COLO829 (cell line): Measurements from ENCODE around the gene EHF.

Source experiments
- DNase-seq: peaks from one replicate; pipeline ENCODE4 v3.0.0; 2012; ENCODE audit warnings: low spot score

Gene EHF

GRCh38 chr11:34625576-34625975, 4.7 kb downstream of the EHF start:
- no peak for DNase-seq

DNA sequence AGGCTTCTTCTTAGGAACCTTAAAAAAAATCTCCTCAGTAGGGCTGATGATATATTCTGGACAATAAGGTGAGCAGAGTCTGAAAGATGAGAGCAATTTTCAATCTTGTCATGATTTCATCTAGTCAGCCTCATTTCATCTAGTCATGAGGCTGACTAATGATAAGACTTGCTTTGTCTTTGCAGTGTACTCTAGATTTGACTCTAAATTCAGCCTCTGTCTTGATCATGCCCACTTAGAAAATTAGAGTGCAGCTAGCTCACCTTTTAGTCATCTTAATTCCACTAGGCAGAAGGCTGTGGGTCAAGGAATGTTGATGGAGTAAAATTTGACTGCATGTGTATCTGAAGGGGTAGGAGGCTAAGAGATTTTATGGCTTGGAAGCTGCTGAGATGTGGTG, 5.5 kb downstream of the EHF start:
- peak; percentile 21 for DNase-seq

DNA sequence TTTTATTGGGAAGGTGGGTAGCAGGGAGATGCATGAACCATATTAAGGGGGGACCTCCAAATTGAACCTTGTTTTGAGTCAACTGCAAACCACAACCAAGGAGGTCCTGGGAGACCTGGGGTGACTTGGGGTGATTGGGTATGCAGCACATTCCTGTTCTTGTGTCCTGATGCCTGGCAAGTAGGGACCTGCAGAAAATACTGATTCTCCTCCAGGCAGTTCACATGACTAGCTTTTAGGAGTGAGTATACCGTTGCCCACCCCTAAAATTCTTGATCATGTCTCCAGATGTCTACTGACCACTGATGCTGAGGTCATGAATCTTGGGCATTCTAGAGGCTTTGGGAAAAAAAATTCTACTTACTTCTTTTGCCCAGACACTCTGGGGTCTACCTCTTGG, 6.3 kb downstream of the EHF start:
- no peak for DNase-seq

DNA sequence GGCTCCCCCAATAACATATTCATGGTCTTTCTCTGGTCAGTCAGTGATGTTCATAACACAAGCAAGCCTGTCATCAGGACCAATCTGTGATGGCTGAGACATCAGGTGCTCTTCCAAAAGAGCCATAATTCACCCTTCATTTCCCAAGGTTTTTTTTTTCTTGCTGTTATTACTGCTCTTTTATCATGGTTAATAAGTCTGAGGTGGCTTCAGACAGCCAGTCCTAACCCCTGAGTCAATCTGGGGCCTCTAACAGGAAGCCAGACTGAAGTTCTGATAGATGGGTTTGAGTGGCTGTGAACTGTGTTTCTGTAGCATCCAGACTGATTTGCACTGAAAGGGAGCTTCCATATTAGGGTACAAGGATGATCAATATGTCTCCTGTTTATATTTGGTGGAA, 8.8 kb downstream of the EHF start:
- no peak for DNase-seq

- DNase-seq, result no peak
Measured at GRCh38 chr11:34630544-34630943, 9.7 kb downstream of the EHF start.

- no peak for DNase-seq
Measured at GRCh38 chr11:34631297-34631696, 10.4 kb downstream of the EHF start.

DNA sequence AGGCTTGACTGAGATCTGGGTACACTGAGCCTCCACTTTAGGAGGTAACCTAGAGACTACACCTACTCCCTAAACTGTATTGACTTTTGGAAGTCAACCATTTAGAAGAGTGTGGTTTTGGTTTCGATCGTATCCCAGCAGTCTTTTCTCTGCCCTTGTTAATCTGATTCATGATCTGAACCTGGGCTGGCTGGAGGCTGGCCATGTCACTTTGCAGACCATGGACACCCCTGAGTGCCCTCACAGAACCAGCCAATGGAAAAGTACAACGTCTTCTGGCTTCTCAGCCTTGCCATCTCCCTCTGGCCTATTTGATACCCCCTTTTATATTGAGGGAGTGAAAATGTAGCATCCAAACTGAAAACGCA, 10.8 kb downstream of the EHF start:
- no peak for DNase-seq

DNA sequence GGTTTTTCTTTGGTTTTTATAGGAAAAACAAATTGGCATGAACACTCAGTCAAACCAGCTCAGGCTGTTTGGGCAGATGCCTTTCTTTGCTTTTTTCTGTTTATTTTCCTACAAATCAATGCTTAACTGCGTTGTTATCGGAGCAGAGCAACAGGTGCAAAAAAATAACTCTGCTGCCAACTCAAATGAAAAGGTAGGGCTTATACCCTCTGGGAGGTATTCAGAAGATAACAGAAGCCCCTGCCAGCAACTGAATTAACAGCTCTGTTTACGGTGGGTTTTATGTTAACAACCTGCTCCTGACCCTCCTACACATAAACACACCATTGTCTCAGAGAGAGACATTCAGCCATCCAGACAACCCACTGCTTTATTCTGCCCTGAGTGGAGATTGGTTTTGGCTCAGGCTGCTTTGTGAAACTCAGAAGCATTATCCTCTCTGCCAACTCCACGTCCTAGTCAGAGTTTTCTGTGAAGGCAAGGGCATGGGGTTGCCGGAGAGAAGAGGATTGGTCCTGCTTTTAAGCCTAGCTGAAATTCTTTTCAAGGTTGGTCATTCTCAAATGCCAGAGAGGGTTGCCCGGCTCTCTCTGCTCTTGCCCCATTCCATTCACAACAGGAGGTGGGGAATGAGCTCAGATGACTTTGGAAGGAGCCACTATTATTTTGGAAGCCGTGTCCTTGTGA, 11.4 kb downstream of the EHF start:
- peak; percentile 24 for DNase-seq

- DNase-seq, result no peak
Measured at GRCh38 chr11:34633640-34633989, 12.7 kb downstream of the EHF start.

DNA sequence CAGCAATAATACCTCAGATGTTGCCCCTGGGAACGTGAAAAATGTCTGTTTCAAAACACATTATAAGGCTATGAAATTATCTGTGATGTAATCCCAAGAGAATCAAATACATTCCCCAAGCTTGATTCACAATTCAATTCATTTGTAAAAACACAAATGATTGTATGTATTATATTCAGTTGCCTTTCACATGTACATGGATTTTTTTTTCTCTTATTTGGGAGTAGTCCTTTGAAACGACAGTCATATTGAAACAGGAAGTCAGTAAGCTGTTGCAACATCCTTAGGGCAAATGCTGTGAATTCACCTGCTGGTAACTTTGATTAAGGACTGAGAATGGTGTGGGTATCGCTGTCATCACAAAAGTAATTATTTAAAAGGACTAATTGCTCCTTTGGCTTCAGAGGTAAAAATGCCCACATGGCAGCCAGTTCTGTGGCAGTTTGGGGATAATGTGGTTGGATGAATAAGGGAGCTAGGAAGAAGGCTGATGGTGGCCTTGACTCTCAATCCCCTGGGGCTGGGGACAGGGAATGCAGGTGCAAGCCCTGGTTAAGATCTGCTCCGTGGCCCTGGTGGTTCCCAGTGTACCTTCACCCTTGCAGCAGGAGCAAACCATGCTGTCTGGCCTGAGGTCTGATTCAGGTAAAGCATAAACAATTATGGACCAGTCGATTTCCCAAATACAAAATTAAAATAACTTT, 13.2 kb downstream of the EHF start:
- no peak for DNase-seq

DNA sequence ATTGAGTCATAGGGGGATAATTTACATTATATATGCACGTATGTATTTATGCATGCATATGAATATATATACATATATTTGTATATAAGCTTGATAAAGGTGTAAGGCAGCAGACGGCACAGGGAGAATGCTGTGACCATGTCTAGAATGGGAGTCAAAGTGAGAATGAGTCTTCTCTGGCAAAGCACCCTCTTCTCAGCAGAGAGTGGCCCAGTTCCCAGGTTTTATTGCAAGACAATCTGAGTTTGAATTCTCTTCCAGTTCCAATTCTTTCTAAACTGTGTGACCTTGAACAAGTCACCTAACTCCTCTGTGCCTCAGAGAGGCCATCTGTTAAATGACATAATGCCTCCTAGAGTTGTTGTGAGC, 13.8 kb downstream of the EHF start:
- DNase-seq, result no peak

- no peak for DNase-seq
Measured at GRCh38 chr11:34636127-34636526, 15.2 kb downstream of the EHF start.

DNA sequence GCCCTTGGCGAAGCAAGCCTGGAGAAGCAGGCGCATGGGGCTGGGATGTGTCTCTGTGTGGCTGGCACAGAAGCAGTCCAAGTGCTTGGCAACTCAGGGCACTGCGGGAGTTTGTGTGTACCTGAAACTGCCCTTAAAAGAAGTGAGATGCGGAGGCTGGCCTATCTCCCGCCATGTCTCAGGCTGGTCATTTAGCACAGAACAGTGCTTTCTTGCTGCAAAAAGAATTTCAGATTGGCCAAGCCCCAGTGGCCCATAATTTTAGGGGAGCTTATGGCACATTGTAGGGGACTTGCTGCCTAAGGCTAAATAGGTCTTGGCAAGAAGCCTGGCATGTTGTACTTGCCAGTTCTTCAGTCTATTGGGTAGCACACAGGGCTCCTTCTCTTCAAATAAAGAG, 16.4 kb downstream of the EHF start:
- DNase-seq, result no peak

DNA sequence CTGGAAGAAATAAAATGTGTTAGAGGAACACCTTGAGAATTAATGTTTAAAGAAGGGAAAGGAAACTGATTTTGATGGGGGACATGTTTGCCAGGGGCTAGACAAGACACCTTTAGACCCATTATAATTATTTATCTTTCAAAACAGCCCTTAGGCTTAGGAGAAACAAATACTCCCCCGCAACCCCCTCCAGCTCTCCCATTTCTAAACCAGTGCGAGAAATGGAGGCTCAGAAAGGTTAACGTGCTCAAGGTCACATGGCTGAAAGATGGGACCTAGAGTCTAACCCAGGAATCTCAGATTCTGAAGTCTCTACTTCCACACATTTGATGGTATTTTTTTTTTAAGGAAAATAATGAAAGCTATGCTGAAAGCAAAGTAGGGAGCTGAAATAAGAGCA, 18.0 kb downstream of the EHF start:
- no peak for DNase-seq

DNA sequence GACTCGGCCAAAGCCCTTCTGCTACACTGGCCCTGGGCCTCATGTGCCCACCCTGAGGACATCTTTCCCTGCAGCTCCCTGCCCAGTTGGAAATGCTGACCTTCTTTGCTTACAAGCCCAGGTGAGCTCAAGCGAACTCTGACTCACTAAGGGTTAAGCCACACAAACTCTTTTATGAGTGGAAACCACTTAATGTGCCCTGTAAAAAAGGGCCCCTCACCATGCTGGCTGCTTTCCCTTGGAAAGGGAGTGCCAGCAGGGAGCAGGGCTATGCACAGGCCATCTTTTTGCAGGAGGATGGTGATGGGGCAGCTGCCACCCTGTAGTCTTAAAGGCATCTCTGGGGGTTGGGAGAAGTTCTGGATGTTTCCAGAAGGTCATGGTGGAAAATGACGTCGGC, 18.7 kb downstream of the EHF start:
- no peak for DNase-seq

GRCh38 chr11:34640050-34640923, 19.4 kb downstream of the EHF start:
- no peak for DNase-seq

GRCh38 chr11:34640924-34641275, 20.0 kb downstream of the EHF start:
- DNase-seq, result no peak

DNA sequence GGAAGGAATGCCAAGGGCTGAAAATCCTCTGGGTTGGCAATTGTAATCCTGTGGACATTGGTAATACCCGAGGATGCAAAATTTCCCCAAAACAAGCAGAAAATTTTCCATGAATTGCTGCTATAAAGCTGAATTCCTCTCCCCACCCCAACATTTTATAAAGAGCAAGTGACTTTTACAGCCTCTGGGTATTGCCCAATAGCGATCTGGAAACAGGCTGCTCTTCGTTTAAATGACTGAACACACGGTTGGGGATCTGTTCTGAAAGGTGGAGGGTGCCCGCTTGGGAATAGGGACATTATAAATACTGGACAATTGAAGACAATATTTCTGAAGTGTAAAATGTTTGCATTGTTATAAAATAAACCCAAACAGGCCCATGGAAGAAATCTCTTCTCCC, 20.6 kb downstream of the EHF start:
- DNase-seq, result no peak

- DNase-seq, result no peak
Measured at GRCh38 chr11:34642001-34642554, 21.2 kb downstream of the EHF start.

DNA sequence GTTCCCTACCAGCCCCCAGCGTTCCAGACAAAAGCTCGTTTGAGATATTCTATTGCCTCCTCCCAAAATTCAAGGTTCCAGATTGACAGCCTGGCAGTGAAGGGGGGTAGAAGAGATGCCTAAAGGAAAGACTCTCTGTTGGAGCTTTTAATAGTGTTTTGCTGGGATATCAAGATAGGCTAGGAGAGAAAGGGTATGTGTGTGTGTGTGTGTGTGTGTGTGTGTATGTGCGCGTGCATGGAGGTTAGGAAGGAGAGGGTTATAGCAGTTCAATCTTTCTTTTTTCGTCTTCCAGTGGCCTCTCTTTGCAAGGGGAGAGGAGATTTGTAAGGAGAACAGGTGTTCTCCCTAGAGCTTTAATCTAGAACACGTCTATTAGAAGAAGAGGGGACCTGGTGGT, 22.0 kb downstream of the EHF start:
- DNase-seq, result no peak

DNA sequence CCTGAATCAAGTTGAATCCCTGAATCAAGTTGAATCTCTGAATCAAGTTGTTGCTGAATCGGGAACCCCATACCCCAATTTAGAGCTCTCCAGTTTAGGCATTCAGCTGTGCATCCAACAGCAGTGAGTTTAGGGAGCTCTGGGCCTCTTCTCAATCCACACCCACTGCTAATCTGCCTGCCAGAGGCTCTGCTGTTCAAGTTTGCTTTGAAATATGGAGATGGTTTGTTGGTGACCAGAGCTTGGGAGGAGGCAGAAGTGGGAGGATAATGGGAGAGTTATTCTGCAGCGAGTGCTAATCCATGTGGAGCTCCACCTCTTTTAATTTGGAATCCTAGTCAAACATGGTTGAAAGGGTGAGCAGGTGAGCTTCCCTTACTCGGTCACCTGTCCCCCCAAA, 22.4 kb downstream of the EHF start:
- DNase-seq, result no peak

DNA sequence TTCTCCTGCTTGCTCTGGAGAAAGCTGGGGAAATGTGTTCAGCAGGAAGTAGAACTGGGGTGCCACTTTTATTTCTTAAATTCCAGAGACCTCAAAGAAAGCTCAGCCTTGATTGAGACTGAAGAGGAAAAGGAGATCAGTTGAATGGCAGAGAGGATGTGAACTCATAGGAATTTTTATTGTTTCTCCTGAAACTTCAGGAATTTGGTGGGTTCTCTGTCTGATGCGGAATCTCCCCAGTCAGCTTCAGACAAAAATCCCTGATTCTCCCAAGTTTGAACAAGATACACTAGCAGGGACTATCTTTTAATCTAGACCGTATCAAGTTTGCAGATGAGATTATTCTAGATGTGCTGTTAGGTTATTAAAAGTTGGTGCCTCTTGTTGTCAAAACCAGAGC, 23.0 kb downstream of the EHF start:
- no peak for DNase-seq
